Gastroesophageal sphincter (tissue), 4 donors: ENCODE measurements around the gene PLEKHA7. TPM values are rescaled to one million over a fixed set of nuclear protein-coding genes. Genes with fewer than 3 reads are reported as not detected.

ENCODE experiments used
- ATAC-seq: fragments of 150-250 bp; one replicate; pipeline ENCODE4 v1.9.1; 2016; ENCODE audit warnings: mild to moderate bottlenecking, moderate library complexity
- H3K27ac ChIP-seq, 4 donors: fragments of 200-600 bp; sonication (generic) in 3 of 4; 1 replicate in 3 of 4; 2 replicates in 1 of 4; pipeline ENCODE4 v1.5.1; 2016 to 2019
- H3K27me3 ChIP-seq: fragments of 200-600 bp; sonication (generic); one replicate; pipeline ENCODE4 v1.5.1; 2019
- H3K36me3 ChIP-seq, 2 donors: fragments of 200-600 bp; sonication (generic); one replicate each; pipeline ENCODE4 v1.5.1; 2019; ENCODE audit warnings: control low read depth in 1 of 2
- H3K4me1 ChIP-seq, 3 donors: fragments of 200-600 bp; sonication (generic); 1 replicate in 2 of 3; 2 replicates in 1 of 3; pipeline ENCODE4 v1.5.1; 2016 to 2019; ENCODE audit warnings: control low read depth in 2 of 3
- H3K4me3 ChIP-seq, 2 donors: fragments of 200-600 bp; sonication (generic); one replicate each; pipeline ENCODE4 v1.5.1; 2019; ENCODE audit warnings: mild to moderate bottlenecking in 1 of 2, moderate library complexity in 1 of 2
- H3K9me3 ChIP-seq, 3 donors: fragments of 200-600 bp; sonication (generic); one replicate each; pipeline ENCODE4 v1.5.1; 2017 to 2019; ENCODE audit warnings: control low read depth in 2 of 3
- CTCF ChIP-seq, 4 experiments: fragments of 200-600 bp in 2 of 4; fragments of 450-650 bp in 2 of 4; sonication (generic) in 1 of 4; IDR thresholded peaks; one replicate each; pipeline ENCODE4 v1.5.1; 2017 to 2019; ENCODE audit warnings: antibody characterized with exemption in 4 of 4, mild to moderate bottlenecking in 2 of 4, moderate library complexity in 2 of 4
- EP300 ChIP-seq: sonication (generic); formaldehyde crosslinking; IDR thresholded peaks from one replicate; pipeline ENCODE4 v1.6.1; 2017; ENCODE audit warnings: antibody characterized with exemption, mild to moderate bottlenecking
- POLR2A ChIP-seq, 2 donors: fragments of 450-650 bp; IDR thresholded peaks; one replicate each; pipeline ENCODE4 v1.6.1; 2017; ENCODE audit warnings: antibody characterized with exemption in 2 of 2, mild to moderate bottlenecking in 2 of 2, moderate library complexity in 1 of 2
- POLR2AphosphoS5 ChIP-seq: sonication (generic); formaldehyde crosslinking; IDR thresholded peaks from one replicate; pipeline ENCODE4 v1.6.1; 2017; ENCODE audit warnings: antibody characterized with exemption
- WGBS, 2 donors: methylation state at CpG; one replicate each; pipeline ENCODE4 v1.1.5; 2018; ENCODE audit warnings: low coverage in 1 of 2; 5-methylcytosine and 5-hydroxymethylcytosine counted together
- total RNA-seq, 4 donors: library from RNA; depleted of rRNA; stranded (reverse); fragments of >200 nt; gene quantifications; one replicate each; pipeline ENCODE4 v1.1.0, GENCODE V29; 2016

The PLEKHA7 gene
- total RNA-seq, 4 donors from 2014 or later: 8.6 to 13.2 (median 12.2) TPM

GRCh38 chr11:16775614-16776283, 238.5 kb downstream of the PLEKHA7 start:
- TF ChIP-seq EP300: no peak
- TF ChIP-seq POLR2A (IDR thresholded peaks at IDR 0.05): no peak
- no peak for TF ChIP-seq POLR2AphosphoS5
- no peak for TF ChIP-seq CTCF (IDR thresholded peaks at IDR 0.05)
- 75 to 84% methylated on average over 6 to 8 of the region's 16 CpGs for WGBS, 2 donors
- no peak for ATAC-seq
- H3K36me3 ChIP-seq: peaks cover 0 to 8% of the 10 kb centered on the region in 2 donors
- no peak overlapping the region for H3K4me3 ChIP-seq
- H3K4me1 ChIP-seq: peaks cover 0 to 7% (median 0%) of the 10 kb centered on the region in 3 donors
- no peak overlapping the region for H3K27ac ChIP-seq
- H3K9me3 ChIP-seq: no peaks in the 10 kb centered on the region
- no peaks in the 10 kb centered on the region for H3K27me3 ChIP-seq

DNA sequence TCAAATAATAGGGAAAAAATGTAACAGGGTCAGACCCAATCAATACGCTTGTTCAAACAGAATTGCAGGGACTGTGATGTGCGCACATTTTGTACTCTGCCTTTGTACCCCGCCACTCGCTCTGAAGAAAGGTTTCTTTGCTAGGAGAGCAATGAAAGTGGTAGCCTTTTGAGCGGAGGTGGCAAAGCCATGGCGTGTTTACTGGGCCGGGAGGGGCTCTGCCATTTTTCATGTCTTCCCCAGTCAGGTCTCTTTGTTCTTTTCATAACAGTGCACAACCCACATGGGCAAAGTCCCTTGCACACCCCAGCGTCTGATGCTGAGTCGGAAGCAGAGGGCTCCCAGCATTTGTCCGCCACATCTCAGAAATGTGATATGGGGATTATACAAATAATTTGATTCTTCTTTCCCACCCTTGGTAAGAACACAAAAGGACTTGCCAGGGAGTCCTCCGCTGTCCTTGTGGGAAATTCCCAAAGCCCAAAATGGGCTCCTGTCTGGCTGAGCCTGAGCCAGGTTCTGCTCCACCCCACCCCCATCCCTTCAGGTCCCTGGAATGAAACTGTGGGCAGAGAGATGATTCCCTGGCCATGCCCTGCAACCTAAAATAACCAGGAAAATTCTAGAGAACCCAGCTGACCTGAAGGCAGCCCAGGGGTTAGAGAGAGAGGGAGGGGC, 239.1 kb downstream of the PLEKHA7 start:
- Histone ChIP-seq H3K27ac (no peak overlapping the region), H3K9me3 (no peaks in the 10 kb centered on the region), H3K4me1 (peaks cover 0 to 7% (median 0%) of the 10 kb centered on the region in 3 donors), H3K36me3 (peaks cover 0 to 8% of the 10 kb centered on the region in 2 donors), H3K4me3 (no peak overlapping the region), H3K27me3 (no peaks in the 10 kb centered on the region)
- no peak for TF ChIP-seq POLR2A (IDR thresholded peaks at IDR 0.05)
- no peak for ATAC-seq
- 90% methylated on average over 11 of the region's 11 CpGs for WGBS, 2 donors

- WGBS, 2 donors: 50 to 51% methylated on average over 6 to 7 of the region's 9 CpGs
- ATAC-seq: no peak
- TF ChIP-seq CTCF (IDR thresholded peaks at IDR 0.05) (no peak), POLR2AphosphoS5 (no peak), POLR2A (IDR thresholded peaks at IDR 0.05) (no peak), EP300 (no peak)
- H3K27me3 ChIP-seq: no peaks in the 10 kb centered on the region
- peaks cover 0 to 8% of the 10 kb centered on the region in 2 donors for H3K36me3 ChIP-seq
- no peak overlapping the region for H3K4me3 ChIP-seq
- H3K4me1 ChIP-seq: peaks cover 0 to 7% (median 0%) of the 10 kb centered on the region in 3 donors
- no peak overlapping the region for H3K27ac ChIP-seq
- no peaks in the 10 kb centered on the region for H3K9me3 ChIP-seq
These were observed 240.0 kb downstream of the PLEKHA7 start for GRCh38 chr11:16773981-16774935.

DNA sequence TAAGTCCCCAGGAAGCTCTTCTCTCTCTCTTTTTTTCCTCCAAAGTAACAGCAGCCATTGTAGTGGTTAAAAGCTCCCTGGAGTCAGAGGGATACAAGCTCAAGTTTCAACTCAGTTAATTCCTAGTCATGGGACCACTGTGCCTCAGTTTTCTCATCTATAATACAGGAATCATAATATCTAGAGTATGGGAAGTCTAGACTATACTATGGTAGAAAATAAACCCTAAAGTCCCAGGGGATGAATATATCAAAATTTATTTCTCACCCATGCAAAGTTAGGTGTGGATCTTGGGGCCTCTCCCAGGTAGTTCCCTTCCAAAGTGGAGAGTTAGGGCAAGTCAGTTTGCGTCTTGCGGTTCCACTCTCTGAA, 242.1 kb downstream of the PLEKHA7 start:
- WGBS, 2 donors: 100% methylated on average over 2 of the region's 2 CpGs; no CpG with 5 or more reads in 1 of the 2 donors
- Histone ChIP-seq H3K9me3 (no peaks in the 10 kb centered on the region), H3K4me1 (peaks cover 0 to 7% (median 0%) of the 10 kb centered on the region in 3 donors), H3K27ac (no peak overlapping the region), H3K4me3 (no peak overlapping the region), H3K27me3 (no peaks in the 10 kb centered on the region), H3K36me3 (no peaks in the 10 kb centered on the region)
- ATAC-seq: no peak
- TF ChIP-seq EP300: no peak
- TF ChIP-seq POLR2A (IDR thresholded peaks at IDR 0.05): no peak
- TF ChIP-seq CTCF (IDR thresholded peaks at IDR 0.05): no peak
- no peak for TF ChIP-seq POLR2AphosphoS5
